Left cardiac atrium (tissue), 4 donors: ENCODE measurements around the gene MCC. TPM values are rescaled to one million over a fixed set of nuclear protein-coding genes. Genes with fewer than 3 reads are reported as not detected.

Source experiments
- ATAC-seq, 2 donors: fragments of 200-7000 bp; cut with Tn5 transposase; one replicate each; pipeline ENCODE4 v1.9.1; 2020; ENCODE audit warnings: mild to moderate bottlenecking in 2 of 2, moderate library complexity in 2 of 2
- DNase-seq: peaks from one replicate; pipeline ENCODE4 v3.0.0-alpha.2; 2020
- intact Hi-C, 2 donors: fragments of 100-400 bp; cut with DNase I; formaldehyde crosslinking; loops; one replicate each; pipeline versions ENCODE4 v1.14.1 to v1.15.1; 2022 to 2023
- total RNA-seq, 2 donors: library from RNA; stranded (reverse); fragmentation: NEBNext Ultra II Directional; extraction: Animal tissue kit (Norgen Biotek cat#: 25700); gene quantifications; one replicate each; pipeline ENCODE4 v1.2.1, GENCODE V29; 2021
- donor health status: DM: no; HTN: yes; CAD: no.
- donor health status: DM: no; HTN: yes; CAD: no; lungs with severe emphysema.
- donor health status: DM: yes; HTN: yes; CAD: no.
- donor health status: Dilated cardiomyopathy.

Gene MCC
- total RNA-seq, 2 donors from 2014 or later, result 18.2 to 28.6 TPM

DNA sequence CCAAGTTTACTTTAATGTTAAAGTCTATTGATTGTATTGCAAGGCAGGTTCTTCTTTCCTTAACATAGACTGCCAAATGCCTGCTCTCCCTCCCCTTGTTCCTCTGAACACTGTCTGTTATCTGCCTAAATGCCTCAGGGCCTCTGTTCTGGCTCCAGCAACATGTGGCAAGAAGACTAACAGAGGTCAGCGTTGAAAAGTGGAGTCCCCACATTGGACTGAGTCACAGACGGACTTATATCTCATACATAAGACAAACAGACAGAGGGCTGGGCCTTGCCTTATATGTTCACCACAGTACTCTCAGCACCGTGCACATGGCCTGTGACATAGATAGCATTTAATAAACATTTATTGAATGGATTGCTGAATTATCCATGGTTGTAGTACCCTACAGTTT is 144.9 kb downstream of the MCC start:
- no peak for DNase-seq
- intact Hi-C loops, result loop anchor here in 1 of 2 donors (5.0 kb wide), 1 partner anchor 259 kb away; no protein-coding TSS in a partner anchor
- peak; percentile 83 to 85 for ATAC-seq

- DNase-seq (peak; percentile 52), ATAC-seq (peak; percentile 38 to 62)
- intact Hi-C loops, result loop anchor here in 1 of 2 donors (5.0 kb wide), 1 partner anchor 262 kb away; no protein-coding TSS in a partner anchor
These were observed 147.7 kb downstream of the MCC start for GRCh38 chr5:113340537-113340936.

GRCh38 chr5:113338628-113339027 is 149.6 kb downstream of the MCC start:
- no peak for DNase-seq
- intact Hi-C loops, result loop anchor here in 1 of 2 donors (5.0 kb wide), 1 partner anchor 174 kb away; the partner anchor contains the start of gene YTHDC2
- ATAC-seq, result peak in 1 of 2 donors; percentile 7

GRCh38 chr5:113337515-113338415 is 150.5 kb downstream of the MCC start:
- no peak for ATAC-seq
- intact Hi-C loops, result loop anchor here in 1 of 2 donors (5.0 kb wide), 1 partner anchor 175 kb away; the partner anchor contains the start of gene YTHDC2

GRCh38 chr5:113336975-113337374 is 151.3 kb downstream of the MCC start:
- intact Hi-C loops, result loop anchor here in 1 of 2 donors (5.0 kb wide), 1 partner anchor 175 kb away; the partner anchor contains the start of gene YTHDC2
- peak; percentile 85 to 90 for ATAC-seq
- DNase-seq, result peak; percentile 60

More at GRCh38 chr5:113337515-113338415, 150.5 kb downstream of the MCC start:
- DNase-seq, result no peak

- intact Hi-C loops, result no loop called here
- no peak for ATAC-seq
These were observed 154.8 kb downstream of the MCC start for GRCh38 chr5:113333411-113333810.

DNA sequence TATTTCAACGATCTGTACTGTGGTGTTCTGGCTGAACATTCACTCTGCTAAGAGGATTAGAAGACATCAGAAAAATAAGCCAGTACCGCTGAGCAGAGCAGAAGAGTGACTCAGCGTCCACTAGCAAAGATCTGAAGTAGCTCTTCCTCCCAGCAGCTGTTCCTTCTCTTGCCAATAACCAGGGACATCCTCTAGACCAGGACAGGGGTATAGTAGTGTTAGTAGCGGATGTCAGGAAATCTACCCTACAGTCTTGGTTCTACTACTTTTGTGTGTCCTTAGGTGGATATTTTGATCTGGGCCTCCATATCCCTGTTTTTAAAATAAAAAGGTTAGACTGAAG is 157.1 kb downstream of the MCC start:
- DNase-seq (no peak), ATAC-seq (peak; percentile 65 to 92)
- intact Hi-C loops, result loop anchor here in 1 of 2 donors (2.0 kb wide), 1 partner anchor 334 kb away; no protein-coding TSS in a partner anchor

More at GRCh38 chr5:113333411-113333810, 154.8 kb downstream of the MCC start:
- no peak for DNase-seq

GRCh38 chr5:113330533-113331208 is 157.6 kb downstream of the MCC start:
- peak; percentile 88 to 89 for ATAC-seq
- peak; percentile 64 for DNase-seq
- intact Hi-C loops, result loop anchor here in 1 of 2 donors (2.0 kb wide), 1 partner anchor 334 kb away; no protein-coding TSS in a partner anchor

DNA sequence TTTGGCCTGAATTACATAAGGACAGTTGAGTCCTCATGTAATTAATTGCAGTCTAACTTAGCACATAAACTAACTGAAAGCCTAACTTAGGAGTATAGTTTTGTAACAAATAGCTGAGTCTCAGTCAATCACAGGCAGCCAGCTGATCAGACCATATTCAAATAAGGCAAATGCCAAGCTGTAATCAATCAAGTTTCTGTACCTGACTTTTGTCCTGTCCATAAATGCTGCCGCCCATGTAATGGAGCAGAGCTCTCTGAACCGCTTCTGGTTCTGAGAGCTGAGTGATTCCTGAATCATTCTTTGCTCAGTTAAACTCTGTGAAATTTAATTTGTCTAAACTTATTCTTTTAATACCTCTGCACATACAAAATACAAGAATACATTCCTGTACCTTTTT is 158.3 kb downstream of the MCC start:
- intact Hi-C loops, result loop anchor here in 1 of 2 donors (2.0 kb wide), 1 partner anchor 333 kb away; no protein-coding TSS in a partner anchor
- DNase-seq, result no peak
- ATAC-seq, result no peak

GRCh38 chr5:113325054-113325453 is 163.2 kb downstream of the MCC start:
- intact Hi-C loops, result no loop called here
- ATAC-seq, result no peak
- no peak for DNase-seq

DNA sequence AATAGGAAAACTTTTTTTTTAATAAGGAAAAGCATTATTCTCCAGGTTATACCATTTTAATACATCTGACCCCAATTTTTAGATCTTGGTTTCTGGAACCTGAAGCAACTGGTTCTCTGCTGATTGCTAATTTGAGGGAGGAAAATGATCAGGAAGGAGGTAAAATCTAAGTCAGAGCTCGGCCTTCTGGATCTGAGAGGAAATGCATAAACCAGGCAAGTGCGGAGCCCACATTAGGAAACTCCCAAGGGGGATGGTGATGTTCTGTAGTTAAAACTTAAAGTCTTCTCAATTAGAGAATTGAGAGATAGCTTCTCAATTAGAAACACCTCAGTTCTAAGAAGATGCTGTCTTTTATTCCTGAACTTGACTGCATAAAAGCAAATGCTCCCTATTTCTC is 167.0 kb downstream of the MCC start:
- ATAC-seq, result peak; percentile 39 to 63
- intact Hi-C loops, result no loop called here
- no peak for DNase-seq

DNA sequence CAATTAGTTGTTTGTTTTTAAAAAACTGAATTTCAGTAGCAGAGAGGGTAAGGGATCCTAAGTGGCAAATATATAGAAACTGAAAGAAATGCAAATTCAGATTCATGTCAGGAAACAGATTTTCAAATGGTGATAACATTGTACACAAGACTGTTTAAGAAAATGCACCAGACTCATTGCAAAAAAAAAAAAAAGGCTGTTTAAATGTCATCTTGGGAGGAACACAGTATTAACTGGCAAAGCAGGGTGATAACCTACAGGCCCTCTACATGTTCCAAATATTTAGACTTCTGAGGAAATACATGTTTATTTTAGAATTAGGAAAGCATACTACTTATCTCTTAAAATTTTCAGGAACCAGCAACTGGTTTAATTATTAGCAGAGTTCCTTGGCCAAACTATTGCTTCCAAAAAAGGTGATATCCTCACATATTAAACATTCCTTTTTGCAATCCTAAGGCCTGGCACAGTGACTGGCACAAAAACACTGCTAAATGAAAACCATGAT is 167.9 kb downstream of the MCC start:
- intact Hi-C loops, result no loop called here
- no peak for DNase-seq

DNA sequence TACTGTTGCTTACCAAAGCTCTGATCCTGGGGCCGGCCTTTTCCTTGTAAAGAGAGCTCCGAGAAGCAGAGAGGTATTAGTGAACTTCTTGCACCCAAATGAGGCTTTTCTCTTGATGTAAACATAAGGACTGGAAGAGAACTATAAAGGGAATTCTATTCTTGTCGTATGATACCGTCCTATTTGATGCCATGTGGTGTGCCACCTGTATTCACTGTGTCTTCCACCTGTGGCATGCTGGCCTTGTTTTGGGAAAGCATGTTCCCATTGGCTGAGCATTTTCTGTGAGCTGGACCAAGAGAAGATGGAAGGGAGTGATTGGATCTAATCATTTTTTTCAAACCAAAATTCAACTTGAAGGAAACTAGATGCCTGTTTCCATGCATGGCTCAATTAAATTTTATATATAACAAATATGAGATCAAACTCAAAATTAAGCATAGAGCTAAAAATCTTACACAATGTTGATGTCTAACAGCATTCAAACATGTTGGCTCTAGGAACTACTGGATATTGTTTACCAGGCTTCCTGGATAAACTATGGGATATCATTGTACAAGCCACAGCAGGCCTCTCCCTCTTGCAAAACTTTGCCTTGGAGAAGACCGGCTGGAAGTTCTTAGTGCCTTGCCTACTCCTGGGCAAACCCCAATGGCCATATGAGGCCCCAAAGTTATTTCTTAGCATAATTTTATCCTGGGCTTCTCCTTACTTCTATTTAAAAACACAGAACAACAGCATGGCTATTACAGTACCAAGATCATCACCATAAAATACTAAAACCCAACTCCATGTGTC is 168.8 kb downstream of the MCC start:
- intact Hi-C loops, result no loop called here
- ATAC-seq (no peak), DNase-seq (no peak)

More for the DNA sequence above, 167.9 kb downstream of the MCC start:
- ATAC-seq, result no peak

- DNase-seq (no peak), ATAC-seq (no peak)
- intact Hi-C loops, result no loop called here
These were observed 170.6 kb downstream of the MCC start for GRCh38 chr5:113317636-113318035.

DNA sequence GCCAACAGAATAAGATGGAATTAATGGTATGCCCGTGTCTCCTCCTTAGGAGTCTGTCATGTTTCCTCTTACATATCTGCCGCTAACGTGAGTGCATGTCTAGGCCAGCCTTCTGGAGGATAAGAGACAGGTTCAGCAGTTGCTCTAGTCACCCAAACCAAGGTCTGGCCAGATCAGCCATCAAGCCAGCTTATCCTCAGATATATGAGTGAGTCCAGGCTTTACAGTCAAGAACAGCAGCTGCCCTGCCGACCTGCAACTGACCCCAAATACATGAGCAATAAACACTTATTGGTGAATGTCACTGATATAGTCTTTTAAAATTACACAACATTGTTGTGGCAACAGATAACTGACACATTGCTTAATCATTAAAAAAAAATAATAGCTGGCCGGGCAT is 177.0 kb downstream of the MCC start:
- ATAC-seq (no peak), DNase-seq (no peak)
- intact Hi-C loops, result no loop called here

GRCh38 chr5:113302120-113302519 is 186.1 kb downstream of the MCC start:
- intact Hi-C loops, result no loop called here
- ATAC-seq (no peak), DNase-seq (no peak)

GRCh38 chr5:113299591-113299990 is 188.7 kb downstream of the MCC start:
- DNase-seq, result no peak
- no peak for ATAC-seq
- intact Hi-C loops, result loop anchor here (10.0 kb wide), 2 partner anchors 95 to 215 kb away; no protein-coding TSS in a partner anchor

- intact Hi-C loops, result loop anchor here (10.0 kb wide), 2 partner anchors 92 to 212 kb away; no protein-coding TSS in a partner anchor
- ATAC-seq (no peak), DNase-seq (no peak)
These were observed 191.6 kb downstream of the MCC start for GRCh38 chr5:113296676-113297075.
